Gastrocnemius medialis (tissue), 4 donors: ENCODE data around the gene KRTAP5-5. TPM values are rescaled to one million over a fixed set of nuclear protein-coding genes. Genes with fewer than 3 reads are reported as not detected.
"Not testable (repeated sequence)": the region's sequence is repeated elsewhere in the genome, so short reads cannot be mapped to it uniquely, and the experiment has no call there.

Experiments
- ATAC-seq, 2 donors: fragments of 150-250 bp; one replicate each; pipeline ENCODE4 v1.9.1; 2016
- DNase-seq, 2 donors: peaks; one replicate each; pipeline ENCODE4 v3.0.0-alpha.2; 2019
- H3K27ac ChIP-seq, 4 donors: fragments of 200-600 bp; sonication (generic); 1 replicate in 1 of 4; 2 replicates in 3 of 4; pipeline ENCODE4 v1.5.1; 2016 to 2018; ENCODE audit warnings: mild to moderate bottlenecking in 2 of 4, moderate library complexity in 1 of 4
- H3K27me3 ChIP-seq, 3 donors: fragments of 200-600 bp; sonication (generic) in 2 of 3; 1 replicate in 1 of 3; 2 replicates in 2 of 3; pipeline versions ENCODE4 v1.5.1 to v1.6.0; 2016 to 2019; ENCODE audit warnings: mild to moderate bottlenecking in 1 of 3, moderate library complexity in 1 of 3
- H3K36me3 ChIP-seq, 2 donors: fragments of 200-600 bp; sonication (generic) in 1 of 2; one replicate each; pipeline ENCODE4 v1.5.1; 2017 to 2018
- H3K4me1 ChIP-seq, 2 donors: fragments of 200-600 bp; sonication (generic) in 1 of 2; one replicate each; pipeline ENCODE4 v1.5.1; 2016 to 2017; ENCODE audit warnings: mild to moderate bottlenecking in 2 of 2
- H3K4me3 ChIP-seq, 4 donors: fragments of 200-600 bp; sonication (generic) in 3 of 4; 1 replicate in 1 of 4; 2 replicates in 3 of 4; pipeline ENCODE4 v1.5.1; 2016 to 2019; ENCODE audit warnings: mild to moderate bottlenecking in 2 of 4
- H3K9me3 ChIP-seq, 3 donors: fragments of 200-600 bp; sonication (generic) in 2 of 3; 1 replicate in 1 of 3; 2 replicates in 2 of 3; pipeline ENCODE4 v1.5.1; 2016 to 2019
- CTCF ChIP-seq, 5 experiments: fragments of 450-650 bp in 3 of 5; fragments of 200-600 bp in 2 of 5; sonication (generic) in 2 of 5; IDR thresholded peaks in 4 of 5; conservative IDR thresholded peaks in 1 of 5; 1 replicate in 4 of 5; 2 replicates in 1 of 5; pipeline ENCODE4 v1.5.1; 2016 to 2019; ENCODE audit warnings: antibody characterized with exemption in 5 of 5, mild to moderate bottlenecking in 3 of 5, moderate library complexity in 3 of 5
- POLR2A ChIP-seq, 2 donors: fragments of 450-650 bp; IDR thresholded peaks; one replicate each; pipeline ENCODE4 v1.6.1; 2017; ENCODE audit warnings: antibody characterized with exemption in 2 of 2, mild to moderate bottlenecking in 2 of 2, moderate library complexity in 2 of 2
- in situ Hi-C, 4 donors: fragments of 200-750 bp; cut with MboI; loops; one replicate each; pipeline versions ENCODE4 v1.15.0 to v1.8.0; 2017; ENCODE audit warnings: low sequenced_read_pairs in 4 of 4
- intact Hi-C: fragments of 100-400 bp; cut with DNase I; formaldehyde crosslinking; loops from one replicate; pipeline ENCODE4 v1.15.1; 2023; ENCODE audit warnings: low total_unique reads
- total RNA-seq, 4 donors: library from RNA; depleted of rRNA; stranded (reverse); fragments of >200 nt; gene quantifications; one replicate each; pipeline versions ENCODE4 v1.1.0 to v1.2.3, GENCODE V29; 2016

KRTAP5-5 gene
- total RNA-seq, 4 donors from 2014 or later: not detected

- no peak overlapping the region for H3K4me3 ChIP-seq
- no peaks in the 10 kb centered on the region for H3K9me3 ChIP-seq
- peaks cover 14 to 16% of the 10 kb centered on the region in 2 donors for H3K4me1 ChIP-seq
- ATAC-seq (no peak), DNase-seq (no peak)
- no peaks in the 10 kb centered on the region for H3K27me3 ChIP-seq
- peak overlapping the region in 1 of 4 donors; percentile 14 for H3K27ac ChIP-seq
- intact Hi-C loops: loop anchor here (5.0 kb wide), 1 partner anchor 43 kb away; no protein-coding TSS in a partner anchor
- TF ChIP-seq POLR2A (IDR thresholded peaks at IDR 0.05) (no peak), CTCF (IDR thresholded peaks at IDR 0.05 in 4 of 5, conservative IDR thresholded peaks at IDR 0.05 in 1 of 5) (no peak)
- in situ Hi-C loops: no loop called here
- no peaks in the 10 kb centered on the region for H3K36me3 ChIP-seq
Measured at GRCh38 chr11:1589996-1590395, 39.6 kb upstream of the KRTAP5-5 start.

- DNase-seq (no peak), ATAC-seq (no peak)
- in situ Hi-C loops (no loop called here), intact Hi-C loops (no loop called here)
- no peaks in the 10 kb centered on the region for H3K27me3 ChIP-seq
- H3K9me3 ChIP-seq: no peaks in the 10 kb centered on the region
- no peak overlapping the region for H3K27ac ChIP-seq
- no peaks in the 10 kb centered on the region for H3K36me3 ChIP-seq
- H3K4me1 ChIP-seq: peaks cover 12 to 14% of the 10 kb centered on the region in 2 donors
- no peak overlapping the region for H3K4me3 ChIP-seq
- TF ChIP-seq CTCF (IDR thresholded peaks at IDR 0.05 in 4 of 5, conservative IDR thresholded peaks at IDR 0.05 in 1 of 5) (no peak), POLR2A (IDR thresholded peaks at IDR 0.05) (no peak)
Measured at GRCh38 chr11:1592628-1593027, 36.9 kb upstream of the KRTAP5-5 start.

- not testable (repeated sequence) for H3K36me3 ChIP-seq
Measured at GRCh38 chr11:1595994-1596575, 33.5 kb upstream of the KRTAP5-5 start.

GRCh38 chr11:1596576-1597121 is 32.9 kb upstream of the KRTAP5-5 start:
- in situ Hi-C loops, DNase-seq, intact Hi-C loops, H3K9me3 ChIP-seq, H3K4me1 ChIP-seq, H3K27me3 ChIP-seq, H3K36me3 ChIP-seq, ATAC-seq, H3K4me3 ChIP-seq, H3K27ac ChIP-seq: not testable (repeated sequence)

More at GRCh38 chr11:1595994-1596575, 33.5 kb upstream of the KRTAP5-5 start:
- H3K27me3 ChIP-seq, ATAC-seq, DNase-seq, in situ Hi-C loops, H3K4me1 ChIP-seq, H3K9me3 ChIP-seq, intact Hi-C loops, H3K4me3 ChIP-seq, H3K27ac ChIP-seq: not testable (repeated sequence)

- TF ChIP-seq POLR2A (IDR thresholded peaks at IDR 0.05): no peak
- no peak for TF ChIP-seq CTCF (IDR thresholded peaks at IDR 0.05 in 4 of 5, conservative IDR thresholded peaks at IDR 0.05 in 1 of 5)
- H3K4me1 ChIP-seq: no peaks in the 10 kb centered on the region
- intact Hi-C loops: no loop called here
- H3K36me3 ChIP-seq: no peaks in the 10 kb centered on the region
- no peak for ATAC-seq
- no peak overlapping the region for H3K4me3 ChIP-seq
- no peak for DNase-seq
- H3K27me3 ChIP-seq: peaks cover 0 to 6% (median 0%) of the 10 kb centered on the region in 3 donors
- H3K27ac ChIP-seq: no peak overlapping the region
- H3K9me3 ChIP-seq: no peaks in the 10 kb centered on the region
- in situ Hi-C loops: no loop called here
Measured at GRCh38 chr11:1597331-1597993, 32.1 kb upstream of the KRTAP5-5 start.
